HG03159 (cell line): ENCODE data around the gene C5.
A peak's percentile ranks its signal among the peaks of the same experiment; 100 is the strongest.
"Not testable (repeated sequence)": the region's sequence is repeated elsewhere in the genome, so short reads cannot be mapped to it uniquely, and the experiment has no call there.

Source experiments
- ATAC-seq: cut with Tn5 transposase; IDR thresholded peaks from one replicate; pipeline ENCODE4 v1.9.1; 2021; ENCODE audit warnings: mild to moderate bottlenecking, moderate library complexity; ENCODE audit not compliant: unreplicated experiment

The C5 gene

GRCh38 chr9:121050128-121050988 lies at the start of gene C5:
TSS of gene C5 (minus strand) at chr9:121050275. CDS start at chr9:121050246, 29 bp downstream.
- ATAC-seq = no peak

- ATAC-seq = no peak
These were observed 48.6 kb upstream of the C5 start for GRCh38 chr9:121098567-121099198.

- no peak for ATAC-seq
These were observed 45.0 kb upstream of the C5 start for GRCh38 chr9:121095057-121095456.

- not testable (repeated sequence) for ATAC-seq
These were observed 40.7 kb upstream of the C5 start for GRCh38 chr9:121090743-121091142.

- ATAC-seq = no peak
These were observed 38.5 kb upstream of the C5 start for GRCh38 chr9:121088576-121088975.

- no peak for ATAC-seq
These were observed 35.6 kb upstream of the C5 start for GRCh38 chr9:121085661-121086060.

GRCh38 chr9:121082075-121082474 lies 32.0 kb upstream of the C5 start:
- no peak for ATAC-seq

- ATAC-seq = peak; percentile 12
These were observed 25.4 kb upstream of the C5 start for GRCh38 chr9:121075251-121076036.

- ATAC-seq = peak; percentile 55
These were observed 24.5 kb upstream of the C5 start, which contains the start of gene CNTRL for GRCh38 chr9:121074370-121075250. TSS of gene CNTRL (plus strand) at chr9:121074955. CDS start at chr9:121088327, 13,372 bp downstream.

- ATAC-seq = no peak
These were observed 23.0 kb upstream of the C5 start for GRCh38 chr9:121073038-121073437.

- peak; percentile 40 for ATAC-seq
These were observed 21.8 kb upstream of the C5 start for GRCh38 chr9:121071756-121072421.

GRCh38 chr9:121071370-121071755 lies 21.3 kb upstream of the C5 start:
- no peak for ATAC-seq

- no peak for ATAC-seq
These were observed 19.3 kb upstream of the C5 start for GRCh38 chr9:121069396-121069795.

- ATAC-seq = no peak
These were observed 17.6 kb upstream of the C5 start for GRCh38 chr9:121067640-121068039.

- ATAC-seq = no peak
These were observed 16.8 kb upstream of the C5 start for GRCh38 chr9:121066850-121067249.

- ATAC-seq = no peak
These were observed 10.0 kb upstream of the C5 start for GRCh38 chr9:121059998-121060636.

GRCh38 chr9:121059513-121059912 lies 9.4 kb upstream of the C5 start:
- ATAC-seq = no peak

GRCh38 chr9:121057821-121058220 lies 7.7 kb upstream of the C5 start:
- ATAC-seq = no peak

- no peak for ATAC-seq
These were observed 5.6 kb upstream of the C5 start for GRCh38 chr9:121055642-121056143.
